Fibroblast of skin of right quadriceps (primary cell): ENCODE data around the gene GIMAP5.
A peak's percentile ranks its signal among the peaks of the same experiment; 100 is the strongest.

Source experiments
- DNase-seq: peaks from one replicate; pipeline ENCODE4 v3.0.0-alpha.2; 2013

Gene GIMAP5

GRCh38 chr7:150778014-150778737 is 41.0 kb downstream of the GIMAP5 start:
- no peak for DNase-seq

GRCh38 chr7:150778738-150779301 is 41.6 kb downstream of the GIMAP5 start:
- peak; percentile 51 for DNase-seq

- DNase-seq = no peak
Measured at GRCh38 chr7:150780292-150780691, 43.1 kb downstream of the GIMAP5 start.

GRCh38 chr7:150781103-150781502 is 43.9 kb downstream of the GIMAP5 start:
- peak; percentile 72 for DNase-seq

GRCh38 chr7:150781961-150782360 is 44.7 kb downstream of the GIMAP5 start:
- DNase-seq = no peak

GRCh38 chr7:150784120-150784736 is 47.0 kb downstream of the GIMAP5 start:
- no peak for DNase-seq

GRCh38 chr7:150784954-150785353 is 47.7 kb downstream of the GIMAP5 start:
- DNase-seq = no peak

- no peak for DNase-seq
Measured at GRCh38 chr7:150787321-150788281, 50.4 kb downstream of the GIMAP5 start.

- peak; percentile 42 for DNase-seq
Measured at GRCh38 chr7:150788474-150789269, 51.5 kb downstream of the GIMAP5 start.

GRCh38 chr7:150790416-150791075 is 53.3 kb downstream of the GIMAP5 start:
- no peak for DNase-seq

- DNase-seq = no peak
Measured at GRCh38 chr7:150791304-150791703, 54.1 kb downstream of the GIMAP5 start.

- DNase-seq = no peak
Measured at GRCh38 chr7:150791746-150792452, 54.7 kb downstream of the GIMAP5 start.
